ENCODE measurements around the gene MYCN. TPM values are rescaled to one million over a fixed set of nuclear protein-coding genes. Genes with fewer than 3 reads are reported as not detected.
"Not testable (repeated sequence)": the region's sequence is repeated elsewhere in the genome, so short reads cannot be mapped to it uniquely, and the experiment has no call there.

Gene MYCN
- total RNA-seq, 2 donors from 2014 or later = 0.53 to 0.73 TPM

DNA sequence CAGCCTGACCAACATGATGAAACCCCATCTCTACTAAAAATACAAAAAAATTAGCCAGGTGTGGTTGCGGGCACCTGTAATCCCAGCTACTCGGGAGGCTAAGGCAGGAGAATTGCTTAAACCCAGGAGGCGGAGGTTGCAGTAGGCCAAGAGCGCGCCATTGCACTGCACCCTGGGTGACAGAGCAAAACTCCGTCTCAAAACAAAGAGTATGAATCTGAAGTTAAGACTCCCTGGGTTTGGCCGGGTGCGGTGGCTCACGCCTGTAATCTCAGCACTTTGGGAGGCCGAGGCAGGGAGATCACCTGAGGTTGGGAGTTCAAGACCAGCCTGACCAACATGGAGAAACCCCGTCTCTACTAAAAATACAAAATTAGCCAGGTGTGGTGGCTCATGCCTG is 11.6 kb downstream of the MYCN start:
- intact Hi-C loops (cut with DNase I); ATAC-seq; DNase-seq: not testable (repeated sequence)

- DNase-seq (no peak), ATAC-seq (no peak)
- intact Hi-C loops (cut with DNase I) = no loop called here
These were observed 12.2 kb downstream of the MYCN start for GRCh38 chr2:15952451-15953146.

DNA sequence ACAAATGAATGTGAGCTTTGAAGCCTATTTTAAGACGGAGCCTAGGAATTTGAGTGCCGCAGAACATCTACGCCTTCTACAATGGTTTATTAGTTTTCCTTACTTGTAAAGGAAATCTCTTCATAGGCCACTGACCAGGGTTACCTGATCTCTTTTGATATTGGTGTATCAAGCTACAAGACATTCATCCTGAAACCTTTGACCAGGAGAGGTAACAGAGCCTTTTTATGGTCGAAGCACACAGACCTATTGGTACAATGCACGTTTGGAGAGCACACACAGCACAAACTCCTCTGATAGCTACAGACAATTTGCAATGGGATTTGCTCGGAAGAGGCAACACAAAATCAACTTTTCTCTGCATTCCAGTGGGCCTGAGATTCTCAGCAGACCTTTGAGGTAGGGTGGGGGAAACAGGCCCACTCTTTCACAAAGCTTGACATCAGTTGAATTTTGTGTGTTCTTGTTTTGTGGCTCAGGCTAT is 12.8 kb downstream of the MYCN start:
- DNase-seq = no peak
- ATAC-seq = no peak
- intact Hi-C loops (cut with DNase I) = no loop called here

DNA sequence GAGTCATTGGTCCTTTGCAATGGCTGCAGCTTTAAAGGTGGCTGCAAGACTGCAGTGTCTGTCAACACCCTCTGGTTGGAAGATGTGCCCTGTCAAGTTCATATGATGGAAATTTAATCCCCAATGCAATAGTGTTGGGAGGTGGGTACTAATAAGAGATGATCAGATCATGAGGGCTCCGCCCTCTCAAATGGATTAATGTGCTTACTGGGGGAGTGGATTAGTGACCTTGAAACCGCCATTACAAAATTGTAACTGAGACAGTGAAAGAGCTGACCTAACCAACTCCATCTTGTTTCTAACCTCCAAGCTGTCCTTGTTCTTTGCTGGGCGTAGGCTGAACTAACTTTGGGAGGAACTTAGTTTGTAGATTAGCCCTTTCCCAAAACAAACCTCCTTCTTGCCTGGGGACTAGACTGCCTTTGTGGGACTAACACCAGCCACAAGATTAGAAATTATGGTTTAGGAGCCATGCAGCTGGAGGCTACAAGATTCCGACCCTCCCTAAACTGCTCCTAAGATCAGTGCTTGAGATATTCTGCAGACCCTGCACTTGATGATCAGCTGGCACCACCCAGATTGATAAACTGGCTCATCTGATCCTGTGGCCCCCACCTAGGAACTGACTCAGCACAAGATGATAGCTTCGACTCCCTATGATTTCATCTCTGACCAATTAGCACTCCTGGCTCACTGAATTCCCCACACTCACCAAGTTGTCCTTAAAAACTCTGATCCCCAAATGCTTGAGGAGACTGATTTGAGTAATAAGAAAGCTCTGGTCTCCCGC is 13.7 kb downstream of the MYCN start:
- intact Hi-C loops (cut with DNase I) = no loop called here
- DNase-seq = no peak
- ATAC-seq = no peak

DNA sequence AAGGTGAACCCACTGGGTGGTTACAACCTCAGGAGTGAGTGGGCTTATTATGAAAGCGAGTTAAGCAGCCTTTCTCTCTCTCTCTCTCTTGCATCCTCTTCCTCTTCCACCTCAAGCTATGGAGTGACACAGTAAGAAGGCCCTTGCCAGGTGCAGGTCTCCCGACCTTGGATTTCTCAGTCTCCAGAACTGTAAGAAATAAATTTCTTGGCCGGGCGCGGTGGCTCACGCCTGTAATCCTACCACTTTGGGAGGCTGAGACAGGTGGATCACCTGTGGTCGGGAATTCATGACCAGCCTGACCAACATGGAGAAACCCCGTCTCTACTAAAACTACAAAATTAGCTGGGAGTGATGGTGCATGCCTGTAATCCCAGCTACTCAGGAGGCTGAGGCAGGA is 14.4 kb downstream of the MYCN start:
- DNase-seq (no peak), ATAC-seq (no peak)
- intact Hi-C loops (cut with DNase I) = no loop called here

- no peak for ATAC-seq
- DNase-seq = no peak
- intact Hi-C loops (cut with DNase I) = no loop called here
These were observed 15.1 kb downstream of the MYCN start for GRCh38 chr2:15955232-15955988.

DNA sequence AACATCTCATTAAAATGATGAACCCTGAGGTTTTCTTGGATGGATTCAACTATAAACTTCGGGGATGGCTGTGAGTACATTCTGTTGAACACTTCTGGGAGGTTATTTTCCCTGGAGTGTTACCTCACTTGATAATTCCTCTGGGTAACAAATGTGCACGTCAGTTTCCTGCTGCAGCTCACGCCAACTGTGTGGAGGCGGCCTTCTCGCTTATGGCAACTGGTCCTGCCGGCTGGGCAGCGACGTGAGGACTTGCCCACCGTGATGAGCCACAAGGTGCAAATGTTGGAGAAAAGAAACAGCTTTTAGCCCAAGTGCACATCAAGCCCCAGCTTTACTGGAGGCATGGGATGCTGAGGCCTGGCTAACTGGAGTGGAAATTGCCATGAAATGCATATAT is 15.9 kb downstream of the MYCN start:
- DNase-seq = no peak
- ATAC-seq = no peak
- intact Hi-C loops (cut with DNase I) = no loop called here

- no peak for ATAC-seq
- intact Hi-C loops (cut with DNase I) = no loop called here
- DNase-seq = no peak
These were observed 16.7 kb downstream of the MYCN start for GRCh38 chr2:15956751-15957736.

- no peak for DNase-seq
- intact Hi-C loops (cut with DNase I) = no loop called here
- ATAC-seq = no peak
These were observed 17.7 kb downstream of the MYCN start for GRCh38 chr2:15957881-15958713.

DNA sequence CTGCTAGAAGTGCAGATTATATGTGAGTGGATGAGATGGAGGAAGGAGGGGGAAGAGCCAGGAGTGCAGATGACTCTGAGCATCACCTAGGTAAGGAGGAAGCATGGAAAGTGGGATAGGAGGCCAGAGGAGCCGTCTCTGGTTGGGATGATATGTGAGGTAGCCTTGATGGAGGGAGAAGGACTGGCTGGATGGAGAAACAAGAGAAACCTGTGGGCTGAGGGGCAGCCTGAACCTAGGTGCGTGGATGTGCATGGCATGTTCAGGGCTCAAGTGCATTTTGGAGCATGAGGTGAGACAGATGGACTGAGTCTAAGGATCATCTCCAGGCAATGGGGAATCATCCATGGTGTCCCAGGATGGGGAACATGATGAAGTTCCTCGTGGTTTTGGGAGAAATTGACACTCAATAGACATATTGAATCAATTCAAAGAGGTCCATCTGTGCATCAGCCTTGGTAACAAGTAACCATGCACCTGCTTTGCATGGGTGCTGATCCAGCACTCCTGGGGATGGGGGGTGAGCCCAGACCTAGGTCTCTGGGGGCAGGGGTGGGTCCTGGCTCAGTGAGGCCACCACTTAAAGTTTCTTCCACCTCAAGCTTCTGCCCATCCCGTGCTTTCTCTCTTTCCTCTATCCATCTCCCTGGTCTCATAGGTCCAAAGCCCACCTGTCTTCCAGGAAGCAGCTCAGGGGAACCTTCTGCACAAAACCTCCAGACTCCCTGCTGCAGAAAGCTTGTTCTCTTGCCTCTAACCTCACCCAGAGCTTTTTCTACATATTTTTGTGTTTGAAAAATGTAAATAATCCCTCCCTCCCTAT is 19.2 kb downstream of the MYCN start:
- ATAC-seq (no peak), DNase-seq (no peak)
- intact Hi-C loops (cut with DNase I) = no loop called here

GRCh38 chr2:15960154-15960520 is 19.8 kb downstream of the MYCN start:
- DNase-seq; ATAC-seq; intact Hi-C loops (cut with DNase I): not testable (repeated sequence)

DNA sequence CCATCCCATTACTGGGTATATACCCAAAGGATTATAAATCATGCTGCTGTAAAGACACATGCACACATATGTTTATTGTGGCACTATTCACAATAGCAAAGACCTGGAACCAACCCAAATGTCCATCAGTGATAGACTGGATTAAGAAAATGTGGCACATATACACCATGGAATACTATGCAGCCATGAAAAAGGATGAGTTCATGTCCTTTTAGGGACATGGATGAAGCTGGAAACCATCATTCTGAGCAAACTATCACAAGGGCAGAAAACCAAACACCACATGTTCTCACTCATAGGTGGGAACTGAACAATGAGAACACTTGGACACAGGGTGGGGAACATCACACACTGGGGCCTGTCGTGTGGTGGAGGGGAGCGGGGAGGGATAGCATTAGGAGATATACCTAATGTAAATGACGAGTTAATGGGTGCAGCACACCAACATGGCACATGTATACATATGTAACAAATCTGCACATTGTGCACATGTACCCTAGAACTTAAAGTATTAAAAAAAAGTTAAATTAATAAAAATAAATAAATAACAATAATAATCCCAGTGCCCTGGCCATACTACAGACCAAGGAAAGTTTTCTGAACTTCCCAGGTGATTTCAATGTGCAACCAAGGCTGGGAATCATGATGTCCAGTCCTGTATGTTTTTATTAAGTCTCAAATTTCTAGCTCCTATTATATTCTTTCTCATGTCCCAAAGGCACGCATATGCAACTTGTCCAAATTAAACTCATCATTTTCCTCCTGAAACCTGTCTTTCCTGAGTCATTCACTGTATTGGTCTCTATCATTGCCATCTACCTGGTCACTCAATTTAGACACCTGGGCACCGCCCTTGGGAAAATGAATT is 23.0 kb downstream of the MYCN start:
- DNase-seq; ATAC-seq; intact Hi-C loops (cut with DNase I): not testable (repeated sequence)

DNA sequence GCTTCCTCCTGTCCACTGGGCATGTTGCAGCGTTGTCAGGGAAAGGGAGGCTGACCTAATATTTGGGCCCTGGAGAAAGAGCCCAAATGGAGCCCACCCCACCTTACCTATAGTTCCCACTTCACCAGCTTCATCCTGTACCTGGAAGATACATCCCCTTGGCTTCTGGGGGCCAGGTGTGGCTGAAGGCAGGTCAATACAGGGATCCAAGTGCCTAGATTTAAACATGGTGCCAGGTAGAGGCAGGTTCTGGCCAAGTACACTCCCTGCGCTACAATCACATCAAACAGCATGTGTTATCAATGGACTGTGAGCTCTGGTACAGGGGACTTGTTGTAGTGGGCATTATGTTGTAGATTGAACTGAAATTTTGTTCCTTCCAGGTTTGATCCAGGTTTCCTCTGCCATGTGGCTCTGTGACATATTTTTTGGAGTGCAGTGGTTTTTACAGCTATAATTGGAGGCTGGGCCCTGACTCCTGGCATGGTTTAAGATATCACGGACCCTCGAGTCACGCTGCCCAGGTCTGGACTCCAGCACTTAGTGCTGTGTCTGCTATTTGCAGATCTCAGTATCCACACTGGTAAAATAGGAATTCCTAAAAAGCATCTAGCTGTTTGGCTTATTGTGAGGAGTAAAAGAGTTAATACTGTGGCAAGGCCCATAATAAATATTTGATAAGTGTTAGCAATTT is 23.8 kb downstream of the MYCN start:
- ATAC-seq (no peak), DNase-seq (no peak)
- intact Hi-C loops (cut with DNase I) = no loop called here

DNA sequence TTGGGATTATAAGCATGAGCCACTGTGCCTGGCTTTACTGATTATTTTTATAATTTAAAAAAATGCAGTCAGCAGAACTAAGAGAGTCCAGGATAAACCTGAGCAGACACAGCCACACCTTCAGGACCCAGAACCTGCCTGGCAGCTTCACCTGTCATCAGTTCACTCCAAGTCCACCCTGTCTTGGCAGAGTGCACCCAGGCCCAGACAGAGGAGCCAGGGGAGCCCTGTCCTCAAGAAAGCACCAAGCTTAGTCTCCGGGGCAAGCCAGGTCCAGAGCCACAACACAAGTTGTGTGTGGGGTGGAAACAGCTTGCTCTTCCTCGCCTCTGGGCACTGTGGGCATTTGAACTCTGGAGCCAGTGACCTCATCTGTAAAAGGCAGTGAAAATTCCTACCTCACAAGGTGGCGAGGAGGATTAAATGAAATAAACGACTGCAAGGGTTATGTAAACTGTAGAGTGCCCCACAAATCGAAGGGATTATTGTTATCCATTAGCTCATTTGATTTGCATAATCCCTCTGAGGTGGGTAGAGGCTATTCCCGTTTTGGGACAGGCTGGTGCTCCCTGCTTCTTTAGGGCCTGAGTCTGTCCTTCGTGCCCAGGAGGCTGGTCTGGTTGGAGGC is 24.7 kb downstream of the MYCN start:
- DNase-seq (no peak), ATAC-seq (no peak)
- intact Hi-C loops (cut with DNase I) = no loop called here

DNA sequence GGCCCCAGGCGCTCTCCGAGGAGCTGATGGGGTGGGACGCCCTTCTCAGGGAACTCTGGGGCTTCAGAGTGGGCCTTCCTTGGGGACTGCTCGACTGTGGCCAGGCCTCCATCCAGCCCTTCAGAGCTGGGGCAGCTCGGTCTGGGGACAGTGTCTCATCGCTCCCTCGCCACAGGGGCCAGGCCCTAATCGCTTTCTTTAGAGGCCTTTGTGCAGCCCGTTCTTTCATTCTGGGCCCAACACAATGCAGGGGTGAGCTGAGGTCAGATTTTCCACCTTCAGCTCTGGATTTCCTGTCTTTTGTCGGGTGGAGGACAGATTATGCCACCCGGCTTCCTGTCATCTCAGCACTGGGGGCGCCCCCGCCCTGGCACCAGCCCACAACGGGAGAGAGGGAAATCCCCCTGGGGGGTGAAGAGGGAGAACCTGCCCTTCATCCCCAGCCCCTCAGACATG is 25.2 kb downstream of the MYCN start:
- no peak for DNase-seq
- no peak for ATAC-seq

More for the DNA sequence above, 25.2 kb downstream of the MYCN start:
- intact Hi-C loops (cut with DNase I) = no loop called here

Measured in left cardiac atrium (tissue), 4 donors.